Stomach (tissue), 9 donors: ENCODE data around the gene PRKCZ. TPM values are rescaled to one million over a fixed set of nuclear protein-coding genes. Genes with fewer than 3 reads are reported as not detected.

Experiments used
- DNase-seq, 2 donors: peaks; one replicate each; pipeline versions ENCODE4 v3.0.0 to v3.0.0-alpha.2; 2013 to 2019
- H3K27ac ChIP-seq, 5 donors: fragments of 200-600 bp in 4 of 5; sonication (generic) in 4 of 5; one replicate each; pipeline ENCODE4 v1.5.1; 2013 to 2019; ENCODE audit warnings: mild to moderate bottlenecking in 1 of 5, moderate library complexity in 1 of 5
- H3K27me3 ChIP-seq, 3 donors: fragments of 200-600 bp; sonication (generic); one replicate each; pipeline ENCODE4 v1.5.1; 2017 to 2019; ENCODE audit warnings: mixed run types in 1 of 3
- H3K36me3 ChIP-seq, 4 donors: fragments of 200-600 bp; sonication (generic); 1 replicate in 3 of 4; 2 replicates in 1 of 4; pipeline ENCODE4 v1.5.1; 2016 to 2019
- H3K4me1 ChIP-seq, 4 donors: fragments of 200-600 bp; sonication (generic); one replicate each; pipeline ENCODE4 v1.5.1; 2016 to 2019
- H3K4me3 ChIP-seq, 4 donors: fragments of 200-600 bp; sonication (generic) in 3 of 4; one replicate each; pipeline ENCODE4 v1.5.1; 2016 to 2019; ENCODE audit warnings: mild to moderate bottlenecking in 1 of 4
- H3K9me3 ChIP-seq, 4 donors: fragments of 200-600 bp; sonication (generic); one replicate each; pipeline ENCODE4 v1.5.1; 2016 to 2019
- CTCF ChIP-seq, 7 experiments: fragments of 450-650 bp in 4 of 7; fragments of 200-600 bp in 3 of 7; sonication (generic) in 3 of 7; IDR thresholded peaks; one replicate each; pipeline ENCODE4 v1.5.1; 2016 to 2019; ENCODE audit warnings: antibody characterized with exemption in 7 of 7, control low read depth in 2 of 7, mild to moderate bottlenecking in 1 of 7
- EP300 ChIP-seq: sonication (generic); formaldehyde crosslinking; IDR thresholded peaks from one replicate; pipeline ENCODE4 v1.6.1; 2017; ENCODE audit warnings: antibody characterized with exemption
- POLR2A ChIP-seq, 4 donors: fragments of 450-650 bp; IDR thresholded peaks; one replicate each; pipeline ENCODE4 v1.6.1; 2016; ENCODE audit warnings: antibody characterized with exemption in 4 of 4, control low read depth in 2 of 4, mild to moderate bottlenecking in 1 of 4, moderate library complexity in 1 of 4
- POLR2AphosphoS5 ChIP-seq, 3 donors: sonication (generic); formaldehyde crosslinking; IDR thresholded peaks; one replicate each; pipeline ENCODE4 v1.6.1; 2016; ENCODE audit warnings: antibody characterized with exemption in 3 of 3
- WGBS, 5 donors: extraction: QIAGEN DNeasy Blood & Tissue Kit in 3 of 5; methylation state at CpG; one replicate each; pipeline versions ENCODE4 v1.1.5 to v1.1.7; 2013 to 2018; 5-methylcytosine and 5-hydroxymethylcytosine counted together
- intact Hi-C: fragments of 100-400 bp; cut with DNase I; formaldehyde crosslinking; loops from one replicate; pipeline ENCODE4 v1.15.1; 2023; ENCODE audit warnings: low total_unique reads
- polyA plus RNA-seq, 3 donors: library from polyadenylated mRNA; stranded (reverse); fragments of 200-250 nt; gene quantifications; one replicate each; pipeline ENCODE4 v1.2.3, GENCODE V29; 2013
- total RNA-seq, 5 donors: library from RNA; depleted of rRNA; stranded (reverse); fragments of >200 nt; gene quantifications; one replicate each; pipeline versions ENCODE4 v1.1.0 to v1.2.3, GENCODE V29; 2014 to 2016
- donor health status: healthy with polysubstance abuse.
- donor health status: Bipolar disorder and iron deficiency.
- donor health status: healthy.

The PRKCZ gene
- total and polyA plus RNA-seq, 8 donors, result 11.1 to 55.8 (median 25.5) TPM

GRCh38 chr1:2148691-2149090 is 98.5 kb downstream of the PRKCZ start:
- DNase-seq, result peak; percentile 38 to 70
- TF ChIP-seq POLR2AphosphoS5 (IDR thresholded peaks at IDR 0.05) (peak in 2 of 3 donors; percentile 57 to 58), CTCF (IDR thresholded peaks at IDR 0.05) (no peak)
- Histone ChIP-seq H3K27me3 (no peaks in the 10 kb centered on the region), H3K4me3 (no peak overlapping the region), H3K4me1 (peaks cover 0 to 5% (median 0%) of the 10 kb centered on the region in 4 donors), H3K27ac (peak overlapping the region in 3 of 5 donors; percentile 55 to 80 (median 62)), H3K36me3 (peaks cover 0 to 87% (median 52%) of the 10 kb centered on the region in 4 donors), H3K9me3 (no peaks in the 10 kb centered on the region)
- 63 to 79% (median 76%) methylated on average over 14 of the region's 14 CpGs for WGBS, 5 donors
- intact Hi-C loops, result no loop called here

DNA sequence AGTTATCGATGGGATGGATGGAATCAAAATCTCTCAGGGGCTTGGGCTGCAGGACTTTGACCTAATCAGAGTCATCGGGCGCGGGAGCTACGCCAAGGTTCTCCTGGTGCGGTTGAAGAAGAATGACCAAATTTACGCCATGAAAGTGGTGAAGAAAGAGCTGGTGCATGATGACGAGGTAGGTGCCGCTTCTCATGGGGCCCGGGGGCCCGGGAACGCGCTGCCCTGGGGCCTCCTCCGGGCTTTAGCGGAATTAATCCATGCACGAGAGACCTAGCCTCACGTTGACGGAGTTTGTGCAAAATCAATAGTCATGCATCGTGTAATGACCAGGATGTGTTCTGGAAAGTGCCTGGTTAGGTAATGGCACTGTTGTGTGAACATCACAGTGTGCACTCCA is 100.6 kb downstream of the PRKCZ start:
- Histone ChIP-seq H3K9me3 (no peaks in the 10 kb centered on the region), H3K4me1 (peaks cover 0 to 5% (median 0%) of the 10 kb centered on the region in 4 donors), H3K4me3 (no peak overlapping the region), H3K27me3 (no peaks in the 10 kb centered on the region), H3K36me3 (peaks cover 0 to 79% (median 48%) of the 10 kb centered on the region in 4 donors), H3K27ac (peak overlapping the region in 2 of 5 donors; percentile 68 to 73)
- no peak for DNase-seq
- 83 to 92% (median 87%) methylated on average over 19 of the region's 19 CpGs for WGBS, 5 donors
- TF ChIP-seq EP300 (no peak), POLR2A (IDR thresholded peaks at IDR 0.05) (no peak), POLR2AphosphoS5 (IDR thresholded peaks at IDR 0.05) (no peak), CTCF (IDR thresholded peaks at IDR 0.05) (no peak)
- intact Hi-C loops, result no loop called here

- H3K4me3 ChIP-seq, result no peak overlapping the region
- intact Hi-C loops, result no loop called here
- DNase-seq, result no peak
- TF ChIP-seq CTCF (IDR thresholded peaks at IDR 0.05), result no peak
- TF ChIP-seq POLR2A (IDR thresholded peaks at IDR 0.05), result no peak
- TF ChIP-seq EP300, result no peak
- no peak for TF ChIP-seq POLR2AphosphoS5 (IDR thresholded peaks at IDR 0.05)
- no peaks in the 10 kb centered on the region for H3K9me3 ChIP-seq
- H3K27ac ChIP-seq, result peak overlapping the region in 2 of 5 donors; percentile 68 to 73
- H3K27me3 ChIP-seq, result no peaks in the 10 kb centered on the region
- WGBS, 5 donors, result 71 to 87% (median 71%) methylated on average over 8 to 10 of the region's 10 CpGs
- H3K4me1 ChIP-seq, result peaks cover 0 to 5% (median 0%) of the 10 kb centered on the region in 4 donors
- H3K36me3 ChIP-seq, result peaks cover 0 to 79% (median 46%) of the 10 kb centered on the region in 4 donors
These were observed 101.0 kb downstream of the PRKCZ start for GRCh38 chr1:2151252-2151651.

DNA sequence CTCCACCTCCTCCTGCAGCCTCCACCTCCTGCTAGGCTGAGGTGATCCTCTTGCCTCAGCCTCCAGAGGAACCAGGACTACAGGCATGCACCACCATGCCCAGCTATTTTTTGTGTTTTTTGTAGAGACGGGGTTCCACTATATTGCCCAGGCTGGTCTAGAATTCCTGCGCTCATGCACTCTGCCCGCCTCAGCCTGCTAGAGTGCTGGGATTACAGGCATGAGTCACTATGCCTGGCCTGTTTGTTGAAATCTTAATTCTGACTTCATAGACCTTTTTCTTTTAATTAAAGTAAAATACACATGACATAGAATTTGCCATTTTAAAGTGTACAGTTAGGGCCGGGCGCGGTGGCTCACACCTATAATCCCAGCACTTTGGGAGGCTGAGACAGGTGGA is 101.7 kb downstream of the PRKCZ start:
- H3K27me3 ChIP-seq, result no peaks in the 10 kb centered on the region
- no peak for DNase-seq
- TF ChIP-seq POLR2A (IDR thresholded peaks at IDR 0.05) (no peak), POLR2AphosphoS5 (IDR thresholded peaks at IDR 0.05) (no peak), CTCF (IDR thresholded peaks at IDR 0.05) (no peak), EP300 (no peak)
- WGBS, 5 donors, result 77 to 91% (median 83%) methylated on average over 6 of the region's 6 CpGs
- intact Hi-C loops, result no loop called here
- H3K27ac ChIP-seq, result peak overlapping the region in 2 of 5 donors; percentile 40 to 73
- no peak overlapping the region for H3K4me3 ChIP-seq
- H3K9me3 ChIP-seq, result no peaks in the 10 kb centered on the region
- peaks cover 0 to 5% (median 0%) of the 10 kb centered on the region in 4 donors for H3K4me1 ChIP-seq
- peaks cover 0 to 79% (median 46%) of the 10 kb centered on the region in 4 donors for H3K36me3 ChIP-seq
